ENCODE results near the gene PPIL4. TPM values are rescaled to one million over a fixed set of nuclear protein-coding genes. Genes with fewer than 3 reads are reported as not detected.

Gene PPIL4
- total RNA-seq, 1 experiment from 2014 or later: 43.0 TPM

- Histone ChIP-seq H3K9me3 (ENCODE audit: low read depth, low read length, poor library complexity, severe bottlenecking) (no peaks in the 10 kb centered on the region), H3K27me3 (replicated peaks; ENCODE audit: insufficient read depth, low read depth, low read length, poor library complexity) (no peaks in the 10 kb centered on the region), H3K4me3 (ENCODE audit: low read depth, low read length, poor library complexity, severe bottlenecking) (no peak overlapping the region), H3K36me3 (ENCODE audit: insufficient read depth, low read length, poor library complexity, severe bottlenecking) (no peaks in the 10 kb centered on the region), H3K4me1 (ENCODE audit: insufficient read depth, low read length, poor library complexity, severe bottlenecking) (no peaks in the 10 kb centered on the region), H3K27ac (ENCODE audit: low read depth, low read length, poor library complexity, severe bottlenecking) (no peak overlapping the region)
- TF ChIP-seq EZH2 (IDR thresholded peaks at IDR 0.05; ENCODE audit: borderline replicate concordance, low read depth, low read length, poor library complexity, severe bottlenecking): no peak
- TF ChIP-seq, protein P1, sequence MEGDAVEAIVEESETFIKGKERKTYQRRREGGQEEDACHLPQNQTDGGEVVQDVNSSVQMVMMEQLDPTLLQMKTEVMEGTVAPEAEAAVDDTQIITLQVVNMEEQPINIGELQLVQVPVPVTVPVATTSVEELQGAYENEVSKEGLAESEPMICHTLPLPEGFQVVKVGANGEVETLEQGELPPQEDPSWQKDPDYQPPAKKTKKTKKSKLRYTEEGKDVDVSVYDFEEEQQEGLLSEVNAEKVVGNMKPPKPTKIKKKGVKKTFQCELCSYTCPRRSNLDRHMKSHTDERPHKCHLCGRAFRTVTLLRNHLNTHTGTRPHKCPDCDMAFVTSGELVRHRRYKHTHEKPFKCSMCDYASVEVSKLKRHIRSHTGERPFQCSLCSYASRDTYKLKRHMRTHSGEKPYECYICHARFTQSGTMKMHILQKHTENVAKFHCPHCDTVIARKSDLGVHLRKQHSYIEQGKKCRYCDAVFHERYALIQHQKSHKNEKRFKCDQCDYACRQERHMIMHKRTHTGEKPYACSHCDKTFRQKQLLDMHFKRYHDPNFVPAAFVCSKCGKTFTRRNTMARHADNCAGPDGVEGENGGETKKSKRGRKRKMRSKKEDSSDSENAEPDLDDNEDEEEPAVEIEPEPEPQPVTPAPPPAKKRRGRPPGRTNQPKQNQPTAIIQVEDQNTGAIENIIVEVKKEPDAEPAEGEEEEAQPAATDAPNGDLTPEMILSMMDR (conservative IDR thresholded peaks at IDR 0.05; ENCODE audit: low read depth, low read length): no peak
- intact Hi-C loops (cut with micrococcal nuclease; ENCODE audit: unreplicated experiment): loop anchor here (10.0 kb wide), 2 partner anchors 147 to 297 kb away; partner anchors contain the start of genes LATS1 and LRP11
- ChIA-PET POLR2A (ENCODE audit: low non-redundant PET) (no interaction called here), CTCF (no interaction called here)
- DNase-seq (ENCODE audit: low spot score): no peak
- BruUV-seq (replicated peaks): no TSS peak
Observed at GRCh38 chr6:149567945-149568585, 22.2 kb upstream of the PPIL4 start.

GRCh38 chr6:149567194-149567586, 21.3 kb upstream of the PPIL4 start:
- POLR2A ChIA-PET (ENCODE audit: low non-redundant PET): no interaction called here
- H3K36me3 ChIP-seq (ENCODE audit: insufficient read depth, low read length, poor library complexity, severe bottlenecking): no peaks in the 10 kb centered on the region
- DNase-seq (ENCODE audit: low spot score): no peak
- CTCF ChIA-PET: no interaction called here
- H3K27ac ChIP-seq (ENCODE audit: low read depth, low read length, poor library complexity, severe bottlenecking): peak overlapping the region; percentile 87
- no TSS peak for BruUV-seq (replicated peaks)
- H3K27me3 ChIP-seq (replicated peaks; ENCODE audit: insufficient read depth, low read depth, low read length, poor library complexity): no peaks in the 10 kb centered on the region
- peak overlapping the region; percentile 100 for H3K4me3 ChIP-seq (ENCODE audit: low read depth, low read length, poor library complexity, severe bottlenecking)
- intact Hi-C loops (cut with micrococcal nuclease; ENCODE audit: unreplicated experiment): loop anchor here (10.0 kb wide), 2 partner anchors 148 to 298 kb away; partner anchors contain the start of genes LATS1 and LRP11
- H3K9me3 ChIP-seq (ENCODE audit: low read depth, low read length, poor library complexity, severe bottlenecking): no peaks in the 10 kb centered on the region
- no peak for TF ChIP-seq EZH2 (IDR thresholded peaks at IDR 0.05; ENCODE audit: borderline replicate concordance, low read depth, low read length, poor library complexity, severe bottlenecking)
- TF ChIP-seq, protein P1 (conservative IDR thresholded peaks at IDR 0.05; ENCODE audit: low read depth, low read length): no peak
- H3K4me1 ChIP-seq (ENCODE audit: insufficient read depth, low read length, poor library complexity, severe bottlenecking): no peaks in the 10 kb centered on the region

- no TSS peak for BruUV-seq (replicated peaks)
- ChIA-PET CTCF (interaction anchor here (0.6 kb wide), 1 partner anchor 19 kb away, joined by 7 read pairs; no protein-coding TSS in a partner anchor), POLR2A (ENCODE audit: low non-redundant PET) (no interaction called here)
- Histone ChIP-seq H3K27me3 (replicated peaks; ENCODE audit: insufficient read depth, low read depth, low read length, poor library complexity) (no peaks in the 10 kb centered on the region), H3K27ac (ENCODE audit: low read depth, low read length, poor library complexity, severe bottlenecking) (peak overlapping the region; percentile 87), H3K36me3 (ENCODE audit: insufficient read depth, low read length, poor library complexity, severe bottlenecking) (no peaks in the 10 kb centered on the region), H3K4me1 (ENCODE audit: insufficient read depth, low read length, poor library complexity, severe bottlenecking) (no peaks in the 10 kb centered on the region), H3K9me3 (ENCODE audit: low read depth, low read length, poor library complexity, severe bottlenecking) (no peaks in the 10 kb centered on the region), H3K4me3 (ENCODE audit: low read depth, low read length, poor library complexity, severe bottlenecking) (peak overlapping the region; percentile 100)
- DNase-seq (ENCODE audit: low spot score): peak; percentile 60
- intact Hi-C loops (cut with micrococcal nuclease; ENCODE audit: unreplicated experiment): loop anchor here (10.0 kb wide), 2 partner anchors 148 to 298 kb away; partner anchors contain the start of genes LATS1 and LRP11
- no peak for TF ChIP-seq EZH2 (IDR thresholded peaks at IDR 0.05; ENCODE audit: borderline replicate concordance, low read depth, low read length, poor library complexity, severe bottlenecking)
- TF ChIP-seq, protein P1 (conservative IDR thresholded peaks at IDR 0.05; ENCODE audit: low read depth, low read length): no peak
Observed at GRCh38 chr6:149566410-149567193, 20.8 kb upstream of the PPIL4 start.

All from A673 (cell line).